Measurements from ENCODE around the gene KCNJ14. TPM values are rescaled to one million over a fixed set of nuclear protein-coding genes. Genes with fewer than 3 reads are reported as not detected.

Gene KCNJ14
- total RNA-seq, 1 donor from 2014 or later = 1.2 TPM

- DNase-seq = no peak
These were observed 54.3 kb downstream of the KCNJ14 start for GRCh38 chr19:48509467-48510194.

GRCh38 chr19:48510421-48511268, 55.3 kb downstream of the KCNJ14 start:
- no peak for DNase-seq

GRCh38 chr19:48511321-48511731, 56.0 kb downstream of the KCNJ14 start:
- no peak for DNase-seq

GRCh38 chr19:48511800-48512503, 56.6 kb downstream of the KCNJ14 start, which contains the start of gene LMTK3:
Gene LMTK3, minus strand, starts transcription at chr19:48511835. Its CDS starts 259 bp downstream, at chr19:48511576.
- no peak for DNase-seq

GRCh38 chr19:48512504-48513288, 57.3 kb downstream of the KCNJ14 start:
- no peak for DNase-seq

- DNase-seq = no peak
These were observed 58.1 kb downstream of the KCNJ14 start for GRCh38 chr19:48513289-48514122.

- no peak for DNase-seq
These were observed 58.7 kb downstream of the KCNJ14 start for GRCh38 chr19:48514123-48514458.

GRCh38 chr19:48516536-48516935, 61.2 kb downstream of the KCNJ14 start:
- DNase-seq = no peak

Other genes with a start within 250 kb of the KCNJ14 start
- gene CARD8, start 199.7 kb upstream of the KCNJ14 start, total RNA-seq = 34.0 TPM
- 4.1 TPM for gene ZNF114, start 185.5 kb upstream of the KCNJ14 start, total RNA-seq
- gene EMP3, start 130.0 kb upstream of the KCNJ14 start, total RNA-seq = 37.8 TPM
- gene TMEM143, start 91.6 kb upstream of the KCNJ14 start, total RNA-seq = 4.7 TPM
- gene SYNGR4, start 91.2 kb upstream of the KCNJ14 start, total RNA-seq = not detected
- 46.5 TPM for gene KDELR1, start 64.0 kb upstream of the KCNJ14 start, total RNA-seq
- 1.1 TPM for gene GRIN2D, start 61.9 kb upstream of the KCNJ14 start, total RNA-seq
- gene GRWD1, start 9.6 kb upstream of the KCNJ14 start, total RNA-seq = 8.3 TPM
- gene CYTH2, start 13.8 kb downstream of the KCNJ14 start, total RNA-seq = 27.4 TPM
- gene LMTK3, start 56.3 kb downstream of the KCNJ14 start, total RNA-seq = 0.79 TPM
- 16.2 TPM for gene SULT2B1, start 96.6 kb downstream of the KCNJ14 start, total RNA-seq
- gene SPACA4, start 151.2 kb downstream of the KCNJ14 start, total RNA-seq = 0.20 TPM
- gene FAM83E, start 159.5 kb downstream of the KCNJ14 start, total RNA-seq = 2.0 TPM
- gene RPL18, start 163.6 kb downstream of the KCNJ14 start, total RNA-seq = 1,454 TPM
- 4.6 TPM for gene SPHK2, start 163.9 kb downstream of the KCNJ14 start, total RNA-seq
- gene DBP, start 181.8 kb downstream of the KCNJ14 start, total RNA-seq = 5.7 TPM
- 2.3 TPM for gene CA11, start 190.6 kb downstream of the KCNJ14 start, total RNA-seq
- 0.30 TPM for gene NTN5, start 217.4 kb downstream of the KCNJ14 start, total RNA-seq
- 0.59 TPM for gene FUT2, start 240.4 kb downstream of the KCNJ14 start, total RNA-seq

All from skin of body (tissue), 2 donors.